Measurements from ENCODE around the gene FADS1. TPM values are rescaled to one million over a fixed set of nuclear protein-coding genes. Genes with fewer than 3 reads are reported as not detected.

FADS1 gene
- total and polyA plus RNA-seq, 8 donors, result 21.5 to 161 (median 36.1) TPM

GRCh38 chr11:61777234-61778090, 39.3 kb downstream of the FADS1 start:
- intact Hi-C loops (cut with DNase I), result no loop called here
- H3K4me1 ChIP-seq, result peaks cover 0 to 13% of the 10 kb centered on the region in 2 donors
- H3K27me3 ChIP-seq, result peaks cover 0 to 15% of the 10 kb centered on the region in 2 donors
- DNase-seq (peak in 1 of 4 donors; percentile 91), ATAC-seq (peak; percentile 25)
- no peaks in the 10 kb centered on the region for H3K9me3 ChIP-seq
- peak overlapping the region in 1 of 2 donors; percentile 11 for H3K4me3 ChIP-seq
- no peak overlapping the region for H3K27ac ChIP-seq
- H3K36me3 ChIP-seq, result no peaks in the 10 kb centered on the region
- TF ChIP-seq CTCF (IDR thresholded peaks at IDR 0.05), result no peak

- Histone ChIP-seq H3K4me1 (peaks cover 0 to 19% of the 10 kb centered on the region in 2 donors), H3K36me3 (no peaks in the 10 kb centered on the region), H3K9me3 (no peaks in the 10 kb centered on the region), H3K4me3 (no peak overlapping the region), H3K27ac (no peak overlapping the region), H3K27me3 (peaks cover 0 to 15% of the 10 kb centered on the region in 2 donors)
- intact Hi-C loops (cut with DNase I), result no loop called here
- peak; percentile 38 to 68 for TF ChIP-seq CTCF (IDR thresholded peaks at IDR 0.05)
- DNase-seq (peak in 2 of 4 donors; percentile 51 to 77), ATAC-seq (peak; percentile 51)
Observed at GRCh38 chr11:61776561-61777075, 40.2 kb downstream of the FADS1 start.

GRCh38 chr11:61775606-61776554, 40.9 kb downstream of the FADS1 start:
- no peaks in the 10 kb centered on the region for H3K9me3 ChIP-seq
- H3K4me3 ChIP-seq, result no peak overlapping the region
- DNase-seq, result peak in 1 of 4 donors; percentile 59
- ATAC-seq, result no peak
- no peak for TF ChIP-seq CTCF (IDR thresholded peaks at IDR 0.05)
- H3K4me1 ChIP-seq, result peaks cover 0 to 19% of the 10 kb centered on the region in 2 donors
- H3K27ac ChIP-seq, result no peak overlapping the region
- H3K36me3 ChIP-seq, result no peaks in the 10 kb centered on the region
- intact Hi-C loops (cut with DNase I), result no loop called here
- peaks cover 0 to 15% of the 10 kb centered on the region in 2 donors for H3K27me3 ChIP-seq

- intact Hi-C loops (cut with DNase I), result no loop called here
- H3K9me3 ChIP-seq, result no peaks in the 10 kb centered on the region
- H3K27ac ChIP-seq, result no peak overlapping the region
- no peaks in the 10 kb centered on the region for H3K36me3 ChIP-seq
- TF ChIP-seq CTCF (IDR thresholded peaks at IDR 0.05), result no peak
- DNase-seq (peak in 1 of 4 donors; percentile 63), ATAC-seq (no peak)
- H3K4me3 ChIP-seq, result no peak overlapping the region
- peaks cover 0 to 19% of the 10 kb centered on the region in 2 donors for H3K4me1 ChIP-seq
- peaks cover 0 to 15% of the 10 kb centered on the region in 2 donors for H3K27me3 ChIP-seq
Observed at GRCh38 chr11:61775106-61775505, 41.7 kb downstream of the FADS1 start.

Measured in left lung (tissue), 10 donors.